HepG2 (cell line): ENCODE results near the gene CATSPERD. TPM values are rescaled to one million over a fixed set of nuclear protein-coding genes. Genes with fewer than 3 reads are reported as not detected.

ENCODE experiments used
- ATF1 ChIP-seq: IDR thresholded peaks from 2 replicates; pipeline ENCODE4 v1.6.1; 2016; ENCODE audit warnings: mild to moderate bottlenecking, control low read depth
- DZIP1 ChIP-seq: sonication (generic); formaldehyde crosslinking; IDR thresholded peaks from 2 replicates; pipeline ENCODE4 v1.5.0; 2020; ENCODE audit warnings: mild to moderate bottlenecking, missing genetic modification reagents
- E2F5 ChIP-seq: sonication (generic); formaldehyde crosslinking; conservative IDR thresholded peaks from 2 replicates; pipeline ENCODE4 v1.4.0; 2020; ENCODE audit warnings: missing genetic modification reagents
- FOXC1 ChIP-seq: sonication (generic); formaldehyde crosslinking; IDR thresholded peaks from 2 replicates; pipeline ENCODE4 v1.8.0; 2022; ENCODE audit warnings: mild to moderate bottlenecking, missing genetic modification reagents, borderline replicate concordance
- GATA4 ChIP-seq: sonication (generic); IDR thresholded peaks from 2 replicates; pipeline ENCODE4 v1.6.1; 2016; ENCODE audit warnings: antibody characterized with exemption, low read depth, borderline replicate concordance
- IRX3 ChIP-seq: sonication (generic); formaldehyde crosslinking; IDR thresholded peaks from 2 replicates; pipeline ENCODE4 v1.8.1; 2023; ENCODE audit warnings: mild to moderate bottlenecking, low read depth, missing genetic modification reagents, borderline replicate concordance
- POLR2AphosphoS5 ChIP-seq: IDR thresholded peaks from 2 replicates; pipeline ENCODE4 v1.6.1; 2012; ENCODE audit warnings: low read depth, low read length
- PRDM15 ChIP-seq: sonication (generic); formaldehyde crosslinking; IDR thresholded peaks from 2 replicates; pipeline ENCODE4 v1.4.0; 2020; ENCODE audit warnings: missing genetic modification reagents
- TCF7 ChIP-seq: sonication (generic); IDR thresholded peaks from 2 replicates; pipeline ENCODE4 v1.6.1; 2016; ENCODE audit warnings: antibody characterized with exemption, low read depth
- TFDP1 ChIP-seq: IDR thresholded peaks from 2 replicates; pipeline ENCODE4 v1.6.1; 2016; ENCODE audit warnings: missing compliant biosample characterization, missing genetic modification reagents, borderline replicate concordance
- THAP9 ChIP-seq: sonication (generic); formaldehyde crosslinking; IDR thresholded peaks from 2 replicates; pipeline ENCODE4; 2020; ENCODE audit warnings: missing genetic modification reagents, mild to moderate bottlenecking, borderline replicate concordance
- ZIK1 ChIP-seq: sonication (generic); formaldehyde crosslinking; IDR thresholded peaks from 2 replicates; pipeline ENCODE4 v1.5.0; 2020; ENCODE audit warnings: mild to moderate bottlenecking, low read depth, missing genetic modification reagents, borderline replicate concordance
- ZKSCAN5 ChIP-seq: sonication (generic); formaldehyde crosslinking; IDR thresholded peaks from 2 replicates; pipeline ENCODE4 v1.5.1; 2020; ENCODE audit warnings: mild to moderate bottlenecking, missing genetic modification reagents
- ZNF451 ChIP-seq: sonication (generic); formaldehyde crosslinking; IDR thresholded peaks from 2 replicates; pipeline ENCODE4 v1.5.0; 2020; ENCODE audit warnings: mild to moderate bottlenecking, missing genetic modification reagents
- ZNF670 ChIP-seq: sonication (generic); formaldehyde crosslinking; IDR thresholded peaks from 2 replicates; pipeline ENCODE4 v1.8.0; 2022; ENCODE audit warnings: mild to moderate bottlenecking, missing genetic modification reagents, borderline replicate concordance
- ZNF768 ChIP-seq: sonication (generic); formaldehyde crosslinking; IDR thresholded peaks from 2 replicates; pipeline ENCODE4 v1.4.0; 2020; ENCODE audit warnings: missing genetic modification reagents
- polyA plus RNA-seq, 8 experiments: library from polyadenylated mRNA; depleted of rRNA in 3 of 8; stranded (reverse) in 7 of 8; unstranded in 1 of 8; fragments of >200 nt; fragmentation: Illumina TruSeq in 4 of 8; extraction: Trizol in 4 of 8; gene quantifications; 2 replicates each; pipeline versions ENCODE4 v1.2.1 to v1.2.3, GENCODE V29; 2011 to 2016; ENCODE audit warnings: low read depth in 4 of 8, missing spikeins in 1 of 8, mixed read lengths in 1 of 8; ENCODE audit not compliant: insufficient read depth in 1 of 8
- total RNA-seq, 5 experiments: library from RNA; depleted of rRNA; stranded (reverse); fragments of >200 nt; fragmentation: Illumina TruSeq; extraction: Trizol; gene quantifications; 2 replicates each; pipeline ENCODE4 v1.2.3, GENCODE V29; 2016; ENCODE audit warnings: low read depth in 1 of 5

CATSPERD gene
- total and polyA plus RNA-seq, 2 of the 13 experiments (the other 11 are each of a cell fraction or from before 2014, with no cell fraction given), result 0.04 TPM; not detected in 1

- TF ChIP-seq DZIP1 (CRISPR knock-in tag) (no peak), ZIK1 (CRISPR knock-in tag) (no peak), ATF1 (CRISPR knock-in tag) (no peak), E2F5 (CRISPR knock-in tag) (no peak), ZNF768 (CRISPR knock-in tag) (peak; percentile 93), ZNF451 (no peak), ZNF670 (0 out of 2 replicates have a peak, but pooled peaks have one; percentile 31), FOXC1 (0 out of 2 replicates have a peak, but pooled peaks have one; percentile 1), GATA4 (no peak), TFDP1 (CRISPR knock-in tag) (no peak), IRX3 (no peak), PRDM15 (CRISPR knock-in tag) (no peak), POLR2AphosphoS5 (0 out of 2 replicates have a peak, but pooled peaks have one; percentile 8), THAP9 (CRISPR knock-in tag) (0 out of 2 replicates have a peak, but pooled peaks have one; percentile 4), ZKSCAN5 (CRISPR knock-in tag) (no peak), TCF7 (no peak)
These were observed 107.0 kb downstream of the CATSPERD start (continued) for GRCh38 chr19:5827342-5827890.
